BE2C (cell line): ENCODE data around the gene ADGRV1.

Experiments used
- DNase-seq: peaks from one replicate; pipeline ENCODE4 v3.0.0-alpha.2; 2020
- H3K27me3 ChIP-seq: fragments of 250-450 bp; sonication (Bioruptor Pico); 2 replicates; pipeline ENCODE4 v1.5.1; 2020; ENCODE audit warnings: mild to moderate bottlenecking
- H3K36me3 ChIP-seq: fragments of 250-450 bp; sonication (Bioruptor Pico); 2 replicates; pipeline ENCODE4 v1.5.1; 2020; ENCODE audit warnings: mild to moderate bottlenecking
- H3K4me1 ChIP-seq: fragments of 250-450 bp; sonication (Bioruptor Pico); 2 replicates; pipeline ENCODE4 v1.5.1; 2020
- H3K4me3 ChIP-seq: 2 replicates; pipeline ENCODE4 v1.5.1; 2011; ENCODE audit warnings: low read depth, low read length
- H3K9me3 ChIP-seq: fragments of 250-450 bp; sonication (Bioruptor Pico); 2 replicates; pipeline ENCODE4 v1.5.1; 2020
- TF ChIP-seq, protein P1 (sequence below): IDR thresholded peaks from 2 replicates; pipeline ENCODE4 v1.5.1; 2012; ENCODE audit warnings: mild to moderate bottlenecking, low read depth, low read length

ADGRV1 gene

DNA sequence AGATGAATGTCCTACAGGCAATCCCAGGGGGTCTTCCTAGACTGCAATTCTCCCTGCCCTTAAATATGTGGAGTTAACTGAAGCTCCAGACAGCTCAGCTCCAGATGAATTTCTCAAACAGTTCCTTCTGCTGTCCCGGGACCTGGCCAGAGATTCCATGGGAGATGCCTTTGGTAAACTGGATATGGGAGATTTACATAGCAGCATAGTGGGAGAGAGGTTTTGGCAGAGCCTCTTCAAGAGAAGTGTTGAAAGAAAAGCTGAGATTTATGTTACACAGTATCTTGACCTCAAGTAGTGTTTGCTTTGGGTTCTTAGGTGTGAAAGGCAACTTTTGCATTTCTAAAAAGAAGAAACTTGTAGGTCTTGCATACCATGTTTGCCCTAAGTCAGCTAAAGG is 459.6 kb downstream of the ADGRV1 start:
- TF ChIP-seq, protein P1, sequence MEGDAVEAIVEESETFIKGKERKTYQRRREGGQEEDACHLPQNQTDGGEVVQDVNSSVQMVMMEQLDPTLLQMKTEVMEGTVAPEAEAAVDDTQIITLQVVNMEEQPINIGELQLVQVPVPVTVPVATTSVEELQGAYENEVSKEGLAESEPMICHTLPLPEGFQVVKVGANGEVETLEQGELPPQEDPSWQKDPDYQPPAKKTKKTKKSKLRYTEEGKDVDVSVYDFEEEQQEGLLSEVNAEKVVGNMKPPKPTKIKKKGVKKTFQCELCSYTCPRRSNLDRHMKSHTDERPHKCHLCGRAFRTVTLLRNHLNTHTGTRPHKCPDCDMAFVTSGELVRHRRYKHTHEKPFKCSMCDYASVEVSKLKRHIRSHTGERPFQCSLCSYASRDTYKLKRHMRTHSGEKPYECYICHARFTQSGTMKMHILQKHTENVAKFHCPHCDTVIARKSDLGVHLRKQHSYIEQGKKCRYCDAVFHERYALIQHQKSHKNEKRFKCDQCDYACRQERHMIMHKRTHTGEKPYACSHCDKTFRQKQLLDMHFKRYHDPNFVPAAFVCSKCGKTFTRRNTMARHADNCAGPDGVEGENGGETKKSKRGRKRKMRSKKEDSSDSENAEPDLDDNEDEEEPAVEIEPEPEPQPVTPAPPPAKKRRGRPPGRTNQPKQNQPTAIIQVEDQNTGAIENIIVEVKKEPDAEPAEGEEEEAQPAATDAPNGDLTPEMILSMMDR: no peak
- no peak for DNase-seq

DNA sequence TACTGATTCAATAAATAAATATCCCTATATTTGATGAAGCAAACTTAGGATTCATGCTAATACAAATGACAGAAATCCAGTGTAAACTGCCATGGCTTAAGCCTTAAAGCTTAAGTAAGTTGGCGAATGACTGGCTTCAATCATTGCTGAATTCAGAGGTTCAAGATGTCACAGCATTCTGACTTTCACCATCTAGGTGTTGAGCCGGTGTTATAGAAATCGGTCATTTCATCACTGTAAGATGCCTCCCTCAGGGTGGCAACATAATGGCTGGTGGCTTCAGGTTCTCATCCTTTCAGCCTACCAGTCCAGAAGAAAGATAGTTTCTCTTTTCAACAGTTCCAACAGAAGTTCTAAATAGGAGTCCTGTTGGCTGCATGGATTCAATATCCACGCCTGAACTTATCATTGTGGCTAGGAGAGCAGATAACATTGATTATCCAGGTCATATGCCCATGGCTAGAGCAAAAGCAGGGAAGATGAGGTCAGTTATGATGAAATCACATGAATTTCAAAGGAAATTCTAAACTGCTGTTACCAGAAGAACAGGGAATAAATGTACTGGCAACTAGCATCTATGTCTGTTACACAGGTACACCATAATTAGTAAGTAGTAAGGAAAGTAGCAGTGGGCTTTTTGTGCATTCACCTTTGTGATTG is 460.2 kb downstream of the ADGRV1 start:
- no peak for DNase-seq
- TF ChIP-seq, protein P1: no peak
- H3K27me3 ChIP-seq: no peaks in the 10 kb centered on the region
- no peaks in the 10 kb centered on the region for H3K9me3 ChIP-seq
- H3K4me1 ChIP-seq: no peaks in the 10 kb centered on the region
- no peak overlapping the region for H3K4me3 ChIP-seq
- H3K36me3 ChIP-seq: no peaks in the 10 kb centered on the region

More for the DNA sequence above, 459.6 kb downstream of the ADGRV1 start:
- H3K4me1 ChIP-seq: no peaks in the 10 kb centered on the region
- H3K4me3 ChIP-seq: no peak overlapping the region
- no peaks in the 10 kb centered on the region for H3K36me3 ChIP-seq
- H3K9me3 ChIP-seq: no peaks in the 10 kb centered on the region
- H3K27me3 ChIP-seq: no peaks in the 10 kb centered on the region

DNA sequence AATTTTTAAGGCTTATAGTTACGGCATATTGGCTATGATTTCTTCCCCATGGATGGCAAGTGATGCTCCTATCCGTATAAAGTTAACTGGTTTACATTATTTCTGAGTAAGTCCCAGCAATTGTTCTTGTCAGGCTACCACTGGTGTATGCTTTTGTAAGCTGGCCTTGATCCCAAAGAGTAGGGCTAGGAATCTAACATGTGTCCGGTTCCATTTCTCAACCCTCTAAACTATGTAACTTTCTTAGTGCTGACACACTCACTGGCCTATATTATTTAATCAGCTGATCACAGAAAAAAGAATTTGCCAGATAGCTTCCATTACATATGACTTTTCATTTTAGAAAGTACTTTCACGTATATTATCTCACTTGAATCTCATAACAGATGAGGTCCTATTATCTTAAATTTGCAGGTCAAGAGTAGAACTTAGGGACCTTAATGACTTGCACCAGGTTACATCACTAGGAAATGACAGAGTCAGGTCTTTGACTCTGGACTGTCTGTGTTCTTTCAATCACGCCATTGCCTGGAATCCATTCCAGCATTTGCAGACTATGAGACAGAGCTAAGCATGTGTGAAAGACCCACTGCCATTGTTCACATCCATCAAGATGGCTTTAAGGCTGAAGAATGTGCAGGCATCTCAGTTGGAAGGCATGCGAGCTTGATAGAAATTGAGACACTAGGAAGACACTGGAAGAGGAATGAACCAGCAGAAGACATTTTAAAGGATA is 461.6 kb downstream of the ADGRV1 start:
- Histone ChIP-seq H3K4me3 (no peak overlapping the region), H3K36me3 (no peaks in the 10 kb centered on the region), H3K4me1 (peaks cover 8% of the 10 kb centered on the region), H3K27me3 (no peaks in the 10 kb centered on the region), H3K9me3 (no peaks in the 10 kb centered on the region)
- DNase-seq: no peak
- TF ChIP-seq, protein P1: no peak

DNA sequence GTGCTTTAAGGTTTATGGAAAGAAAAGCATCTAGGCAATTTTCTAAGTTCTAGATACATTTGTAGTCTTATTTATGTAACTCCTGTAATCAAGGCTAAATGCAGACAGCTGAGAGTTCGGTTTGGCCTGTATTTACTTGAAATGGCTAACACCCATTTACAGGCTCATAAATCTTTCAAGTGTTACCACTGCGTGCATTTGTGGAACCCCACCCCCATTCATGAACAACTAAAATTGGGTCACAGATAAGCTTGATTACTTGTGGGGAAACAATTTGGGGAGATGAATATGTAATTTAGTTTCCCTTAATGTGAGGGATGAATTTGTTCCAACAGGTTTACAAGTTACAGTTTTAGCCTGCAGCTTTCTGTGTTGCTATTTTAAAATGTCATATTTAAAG is 463.9 kb downstream of the ADGRV1 start:
- Histone ChIP-seq H3K4me3 (no peak overlapping the region), H3K27me3 (no peaks in the 10 kb centered on the region), H3K4me1 (peaks cover 14% of the 10 kb centered on the region), H3K9me3 (no peaks in the 10 kb centered on the region), H3K36me3 (no peaks in the 10 kb centered on the region)
- TF ChIP-seq, protein P1: no peak
- no peak for DNase-seq

DNA sequence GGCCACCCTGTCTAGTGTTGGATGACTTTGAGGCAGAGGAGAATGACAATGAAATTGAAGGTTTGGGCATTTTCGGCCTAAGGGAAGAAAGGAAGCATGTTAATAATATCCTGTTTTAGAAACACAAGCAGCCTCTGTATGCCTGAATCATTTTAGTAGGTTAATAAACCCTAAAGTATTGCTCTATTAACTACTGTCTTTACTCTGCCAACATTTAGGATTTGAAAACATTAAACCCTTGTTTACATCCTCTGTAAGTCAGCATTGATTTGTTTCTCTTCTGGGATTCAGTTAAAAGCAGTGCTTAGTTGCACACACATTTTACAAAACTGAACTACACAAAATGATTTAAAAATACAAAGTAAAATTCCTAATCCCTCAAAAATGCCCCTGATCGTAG is 465.6 kb downstream of the ADGRV1 start:
- Histone ChIP-seq H3K4me3 (no peak overlapping the region), H3K36me3 (no peaks in the 10 kb centered on the region), H3K9me3 (no peaks in the 10 kb centered on the region), H3K4me1 (peaks cover 14% of the 10 kb centered on the region), H3K27me3 (no peaks in the 10 kb centered on the region)
- TF ChIP-seq, protein P1: no peak
- DNase-seq: no peak

DNA sequence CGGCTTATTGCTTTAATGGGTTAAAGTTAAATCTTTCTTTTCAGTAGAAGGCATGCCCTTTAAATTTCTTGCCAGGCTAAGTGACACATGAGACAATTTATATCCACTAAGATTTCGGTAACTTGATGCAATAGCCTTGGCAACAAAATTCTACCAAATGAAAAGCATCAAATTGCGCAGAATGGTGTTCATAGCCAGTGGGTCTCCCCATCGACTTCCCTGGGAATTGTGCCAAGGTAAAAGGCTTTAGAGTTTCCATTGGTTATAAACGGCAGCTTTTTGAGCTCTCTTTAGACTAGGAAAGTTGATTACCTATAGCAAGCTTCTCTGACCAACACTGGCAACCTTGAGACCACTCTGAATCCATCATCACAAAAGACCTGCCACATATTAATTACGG is 466.1 kb downstream of the ADGRV1 start:
- DNase-seq: no peak
- Histone ChIP-seq H3K4me1 (peaks cover 14% of the 10 kb centered on the region), H3K27me3 (no peaks in the 10 kb centered on the region), H3K9me3 (no peaks in the 10 kb centered on the region), H3K4me3 (no peak overlapping the region), H3K36me3 (no peaks in the 10 kb centered on the region)
- TF ChIP-seq, protein P1: no peak
